Mesothelial cell of epicardium (in vitro differentiated cells): ENCODE measurements around the gene FN3K. TPM values are rescaled to one million over a fixed set of nuclear protein-coding genes. Genes with fewer than 3 reads are reported as not detected.

Source experiments
- DNase-seq, 2 experiments: peaks; one replicate each; pipeline ENCODE4 v3.0.0; 2021; ENCODE audit warnings: low spot score in 2 of 2; ENCODE audit not compliant: unreplicated experiment in 2 of 2
- H3K27ac Mint-ChIP-seq: 2 replicates; pipeline ENCODE4 v1.8.0; 2021; ENCODE audit warnings: mixed read lengths
- H3K27me3 Mint-ChIP-seq: 2 replicates; pipeline ENCODE4 v1.8.0; 2021; ENCODE audit warnings: low read depth, mixed read lengths
- H3K36me3 Mint-ChIP-seq: 2 replicates; pipeline ENCODE4 v1.8.0; 2021; ENCODE audit warnings: mixed read lengths
- H3K4me1 Mint-ChIP-seq: 2 replicates; pipeline ENCODE4 v1.8.0; 2021; ENCODE audit warnings: mixed read lengths
- H3K4me3 Mint-ChIP-seq: 2 replicates; pipeline ENCODE4 v1.8.0; 2021; ENCODE audit warnings: mild to moderate bottlenecking, moderate library complexity, mixed read lengths
- H3K9me3 Mint-ChIP-seq: 2 replicates; pipeline ENCODE4 v1.8.0; 2021; ENCODE audit warnings: mixed read lengths
- total RNA-seq: library from RNA; stranded (reverse); gene quantifications from 3 replicates; pipeline ENCODE4 v1.2.1, GENCODE V29; 2021
- TF ChIP-seq, protein P1 (sequence below): fragments of 200-600 bp; sonication (generic); IDR thresholded peaks from one replicate; pipeline ENCODE4 v1.5.0; 2021; ENCODE audit warnings: antibody characterized with exemption; ENCODE audit not compliant: unreplicated experiment

FN3K gene
- total RNA-seq, 1 donor from 2014 or later = 33.0 TPM

DNA sequence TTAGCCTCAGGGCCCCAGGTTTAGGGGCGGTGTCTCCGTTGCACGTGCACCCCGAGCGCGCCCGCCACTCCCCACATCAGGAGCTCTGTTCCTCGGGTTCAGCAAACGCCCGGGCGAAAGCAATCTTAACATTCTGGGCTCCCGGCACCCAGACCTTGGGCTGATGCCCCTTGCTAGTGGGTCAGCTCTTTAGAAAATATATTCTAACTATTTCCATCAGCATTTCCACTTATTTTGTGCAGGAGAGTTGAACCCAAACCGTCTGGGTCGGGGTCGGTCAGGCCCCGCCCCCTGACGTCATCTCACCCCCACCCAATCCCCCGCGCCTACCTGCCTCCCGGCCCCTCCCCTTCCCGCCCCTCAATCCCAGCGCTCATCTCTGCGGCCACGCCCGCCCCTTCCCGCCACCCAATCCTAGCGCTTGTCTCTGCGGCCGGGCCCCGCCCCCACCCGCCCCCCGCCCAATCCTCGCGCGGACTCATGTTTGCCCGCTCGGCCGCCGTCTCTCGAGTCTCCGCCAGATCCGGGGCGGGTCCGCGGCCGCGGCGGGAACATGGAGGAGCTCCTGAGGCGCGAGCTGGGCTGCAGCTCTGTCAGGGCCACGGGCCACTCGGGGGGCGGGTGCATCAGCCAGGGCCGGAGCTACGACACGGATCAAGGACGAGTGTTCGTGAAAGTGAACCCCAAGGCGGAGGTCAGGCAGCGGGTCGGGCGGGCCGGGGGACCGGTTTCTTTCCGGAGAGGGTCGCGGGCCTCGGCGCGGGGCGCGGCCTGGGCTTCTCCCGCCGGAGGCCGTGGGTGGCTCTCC lies 19.0 kb upstream of the FN3K start, which contains the start of gene FN3KRP:
Gene FN3KRP (plus strand): TSS at position 504 of the 808 bp plus-strand sequence. CDS start 50 bp downstream, at position 554.
- H3K4me1 Mint-ChIP-seq = peaks cover 17% of the 10 kb centered on the region
- TF ChIP-seq, protein P1, sequence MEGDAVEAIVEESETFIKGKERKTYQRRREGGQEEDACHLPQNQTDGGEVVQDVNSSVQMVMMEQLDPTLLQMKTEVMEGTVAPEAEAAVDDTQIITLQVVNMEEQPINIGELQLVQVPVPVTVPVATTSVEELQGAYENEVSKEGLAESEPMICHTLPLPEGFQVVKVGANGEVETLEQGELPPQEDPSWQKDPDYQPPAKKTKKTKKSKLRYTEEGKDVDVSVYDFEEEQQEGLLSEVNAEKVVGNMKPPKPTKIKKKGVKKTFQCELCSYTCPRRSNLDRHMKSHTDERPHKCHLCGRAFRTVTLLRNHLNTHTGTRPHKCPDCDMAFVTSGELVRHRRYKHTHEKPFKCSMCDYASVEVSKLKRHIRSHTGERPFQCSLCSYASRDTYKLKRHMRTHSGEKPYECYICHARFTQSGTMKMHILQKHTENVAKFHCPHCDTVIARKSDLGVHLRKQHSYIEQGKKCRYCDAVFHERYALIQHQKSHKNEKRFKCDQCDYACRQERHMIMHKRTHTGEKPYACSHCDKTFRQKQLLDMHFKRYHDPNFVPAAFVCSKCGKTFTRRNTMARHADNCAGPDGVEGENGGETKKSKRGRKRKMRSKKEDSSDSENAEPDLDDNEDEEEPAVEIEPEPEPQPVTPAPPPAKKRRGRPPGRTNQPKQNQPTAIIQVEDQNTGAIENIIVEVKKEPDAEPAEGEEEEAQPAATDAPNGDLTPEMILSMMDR = no peak
- no peaks in the 10 kb centered on the region for H3K9me3 Mint-ChIP-seq
- H3K36me3 Mint-ChIP-seq = peaks cover 10% of the 10 kb centered on the region
- peaks cover 4% of the 10 kb centered on the region for H3K27me3 Mint-ChIP-seq
- H3K27ac Mint-ChIP-seq = peak within 1 kb of the TSS; percentile 97
- H3K4me3 Mint-ChIP-seq = peak within 1 kb of the TSS; percentile 95
- peak; percentile 89 to 95 for DNase-seq

DNA sequence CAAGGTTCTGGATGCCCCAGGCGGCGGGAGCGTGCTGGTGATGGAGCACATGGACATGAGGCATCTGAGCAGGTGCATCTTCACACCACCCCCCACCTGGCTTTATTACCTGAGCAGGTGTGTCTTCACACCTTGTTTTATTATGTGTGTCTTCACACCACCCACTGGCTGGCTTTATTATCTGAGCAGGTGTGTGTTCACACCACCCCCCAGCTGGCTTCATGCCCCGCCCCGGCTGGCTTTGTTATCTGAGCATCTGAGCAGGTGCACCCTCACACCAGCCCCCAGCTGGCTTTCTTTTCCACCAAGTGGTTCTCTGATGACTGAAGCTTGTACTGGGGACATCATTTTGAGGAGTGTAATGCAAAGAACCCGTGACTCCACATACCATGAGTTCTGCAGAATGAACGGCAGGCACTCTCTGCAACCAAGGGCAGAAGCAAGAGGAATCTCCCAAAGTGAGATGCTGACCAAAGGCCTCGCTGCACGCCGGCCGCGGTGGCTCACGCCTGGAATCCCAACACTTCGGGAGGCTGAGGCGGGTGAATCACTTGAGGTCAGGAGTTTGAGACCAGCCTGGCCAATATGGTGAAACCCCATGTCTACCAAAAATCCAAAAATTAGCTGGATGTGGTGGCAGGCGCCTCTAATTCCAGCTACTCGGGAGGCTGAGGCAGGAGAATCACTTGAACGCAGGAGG lies 16.3 kb upstream of the FN3K start:
- Mint-ChIP-seq H3K36me3 (peaks cover 23% of the 10 kb centered on the region), H3K4me3 (no peak overlapping the region), H3K9me3 (no peaks in the 10 kb centered on the region), H3K27ac (no peak overlapping the region), H3K27me3 (no peaks in the 10 kb centered on the region), H3K4me1 (peaks cover 17% of the 10 kb centered on the region)
- TF ChIP-seq, protein P1 = no peak
- no peak for DNase-seq

GRCh38 chr17:82720204-82720603 lies 15.2 kb upstream of the FN3K start:
- DNase-seq = no peak
- peaks cover 17% of the 10 kb centered on the region for H3K4me1 Mint-ChIP-seq
- TF ChIP-seq, protein P1 = no peak
- H3K4me3 Mint-ChIP-seq = no peak overlapping the region
- peaks cover 24% of the 10 kb centered on the region for H3K36me3 Mint-ChIP-seq
- H3K9me3 Mint-ChIP-seq = no peaks in the 10 kb centered on the region
- no peak overlapping the region for H3K27ac Mint-ChIP-seq
- H3K27me3 Mint-ChIP-seq = no peaks in the 10 kb centered on the region

- DNase-seq = no peak
- Mint-ChIP-seq H3K4me1 (peaks cover 6% of the 10 kb centered on the region), H3K4me3 (no peak overlapping the region), H3K27ac (no peak overlapping the region), H3K9me3 (no peaks in the 10 kb centered on the region), H3K36me3 (peaks cover 33% of the 10 kb centered on the region), H3K27me3 (no peaks in the 10 kb centered on the region)
- TF ChIP-seq, protein P1 = no peak
These were observed 12.9 kb upstream of the FN3K start for GRCh38 chr17:82722341-82723013.

DNA sequence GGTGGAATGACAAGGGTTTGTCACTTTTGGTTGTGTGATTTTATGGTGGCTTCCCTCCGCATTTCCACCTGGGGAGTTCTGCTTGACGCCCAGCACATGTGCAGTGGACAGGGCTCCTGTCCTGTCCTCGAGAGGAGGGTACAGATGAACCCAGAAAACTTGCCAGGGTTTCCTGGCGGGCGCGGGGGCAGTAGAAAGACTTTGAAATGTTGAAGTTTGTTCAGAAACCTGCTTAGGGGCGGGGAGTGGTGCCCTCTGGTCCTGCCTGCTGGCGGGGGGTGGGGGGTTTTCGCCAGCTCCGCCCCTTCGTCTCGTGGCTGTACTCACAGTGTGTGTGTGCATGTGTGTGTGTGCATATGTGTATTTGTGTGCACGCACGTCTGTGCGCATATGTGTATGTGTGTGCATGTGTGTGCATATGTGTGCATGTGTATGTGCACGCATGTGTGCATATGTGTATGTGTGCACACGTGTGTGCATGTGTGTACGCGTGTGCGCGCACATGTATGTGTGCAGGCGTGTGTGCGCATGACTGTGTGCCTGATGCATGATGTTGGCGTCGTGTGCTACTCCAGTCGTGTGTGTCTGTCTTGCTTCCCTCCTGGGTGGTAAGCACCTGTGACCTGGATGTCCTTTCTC lies 12.1 kb upstream of the FN3K start:
- Mint-ChIP-seq H3K36me3 (peaks cover 38% of the 10 kb centered on the region), H3K27ac (no peak overlapping the region), H3K9me3 (no peaks in the 10 kb centered on the region), H3K27me3 (no peaks in the 10 kb centered on the region), H3K4me1 (no peaks in the 10 kb centered on the region), H3K4me3 (no peak overlapping the region)
- no peak for DNase-seq
- TF ChIP-seq, protein P1 = no peak
